Activated naive CD8-positive, alpha-beta T cell treated with anti-CD3 and anti-CD28 coated beads, Interleukin-2, amount 50 U/mL, for 24 hours (primary cell): ENCODE measurements around the gene LOXL4.

ENCODE experiments used
- ATAC-seq: fragments of 150-1000 bp; cut with Tn5 transposase; one replicate; pipeline ENCODE4 v1.10.0; 2021
- DNase-seq: peaks from one replicate; pipeline ENCODE4 v3.0.0; 2021
- H3K27ac Mint-ChIP-seq: one replicate; pipeline ENCODE4 v1.8.0; 2021; ENCODE audit warnings: mild to moderate bottlenecking, mixed read lengths
- H3K27me3 Mint-ChIP-seq: one replicate; pipeline ENCODE4 v1.8.0; 2021; ENCODE audit warnings: mixed read lengths
- H3K36me3 Mint-ChIP-seq: one replicate; pipeline ENCODE4 v1.8.0; 2021; ENCODE audit warnings: low read depth, mixed read lengths
- H3K4me1 Mint-ChIP-seq: one replicate; pipeline ENCODE4 v1.8.0; 2021; ENCODE audit warnings: mixed read lengths
- H3K4me3 Mint-ChIP-seq: one replicate; pipeline ENCODE4 v1.8.0; 2021; ENCODE audit warnings: mild to moderate bottlenecking, moderate library complexity, mixed read lengths
- H3K9me3 Mint-ChIP-seq: one replicate; pipeline ENCODE4 v1.8.0; 2021; ENCODE audit warnings: mixed read lengths

Gene LOXL4

DNA sequence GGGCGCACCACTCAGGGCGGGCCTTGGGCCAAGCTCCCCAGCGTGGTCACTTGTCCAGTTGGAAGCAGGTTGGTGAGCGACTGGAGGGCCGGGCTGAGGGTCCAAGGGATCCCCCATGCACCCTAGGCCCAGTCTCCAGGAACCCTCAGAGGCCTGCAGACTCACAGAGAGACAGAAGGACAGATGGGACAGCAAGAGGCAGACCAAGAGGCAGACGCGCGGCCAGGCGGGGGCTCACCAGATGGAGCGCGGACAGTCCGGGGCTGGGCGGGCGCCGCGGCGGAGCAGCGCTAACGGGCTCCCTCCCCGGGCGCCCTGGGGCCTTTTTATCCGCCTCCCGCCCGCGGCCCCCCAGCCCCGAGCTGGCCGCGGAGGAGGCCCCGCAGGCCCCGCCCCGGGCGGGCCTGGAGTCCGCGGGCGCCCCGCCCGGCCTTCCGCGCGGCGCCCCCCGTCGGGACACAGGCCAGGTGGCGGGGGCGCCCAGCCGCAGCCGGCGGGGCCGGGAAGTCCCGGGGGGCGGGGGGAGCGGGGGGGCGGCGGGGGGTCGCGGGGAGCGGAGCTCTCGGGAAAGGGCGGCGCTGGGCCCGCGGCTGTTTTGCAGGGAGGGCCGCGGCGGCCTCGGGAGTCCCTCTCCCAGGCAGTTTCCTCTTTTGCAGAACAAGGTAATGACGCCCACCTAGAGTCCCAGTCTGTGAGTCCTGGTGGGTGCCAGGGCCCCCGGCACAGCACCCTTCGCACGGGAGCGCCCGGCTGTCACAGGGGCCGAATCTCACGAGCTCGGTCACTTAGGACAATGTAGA is at the start of gene LOXL4:
TSS of gene LOXL4 (minus strand) at position 301 of the 800 bp plus-strand sequence. CDS start 5,175 bp downstream, outside the sequence.
- ATAC-seq: peak; percentile 44
- Mint-ChIP-seq H3K27me3 (peaks cover 27% of the 10 kb centered on the region), H3K4me3 (peak within 1 kb of the TSS; percentile 61), H3K27ac (no peak within 1 kb of the TSS), H3K9me3 (no peaks in the 10 kb centered on the region), H3K4me1 (no peaks in the 10 kb centered on the region), H3K36me3 (no peaks in the 10 kb centered on the region)
- no peak for DNase-seq

DNA sequence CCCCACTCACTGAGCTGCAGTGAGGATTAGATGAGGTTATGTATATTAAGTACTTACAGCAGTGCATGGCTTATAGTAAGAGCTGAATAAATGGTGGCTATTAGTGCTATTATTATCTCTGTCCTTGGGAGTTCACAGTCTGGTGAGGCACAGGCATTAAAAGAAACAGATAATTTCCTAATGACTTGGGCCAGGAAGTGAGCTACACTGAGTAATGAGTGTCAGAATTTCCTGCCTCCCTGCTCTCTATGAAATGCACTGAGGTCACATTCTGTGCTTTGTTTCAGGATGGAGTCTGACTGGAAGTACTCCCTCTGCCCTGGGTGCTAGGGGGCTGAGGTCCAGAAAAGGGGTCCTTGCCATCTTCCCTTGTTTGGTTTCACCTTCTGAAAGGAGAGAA is 48.7 kb upstream of the LOXL4 start:
- DNase-seq: no peak
- H3K9me3 Mint-ChIP-seq: no peaks in the 10 kb centered on the region
- no peak overlapping the region for H3K4me3 Mint-ChIP-seq
- ATAC-seq: no peak
- no peaks in the 10 kb centered on the region for H3K4me1 Mint-ChIP-seq
- peaks cover 13% of the 10 kb centered on the region for H3K27me3 Mint-ChIP-seq
- H3K36me3 Mint-ChIP-seq: no peaks in the 10 kb centered on the region
- no peak overlapping the region for H3K27ac Mint-ChIP-seq

DNA sequence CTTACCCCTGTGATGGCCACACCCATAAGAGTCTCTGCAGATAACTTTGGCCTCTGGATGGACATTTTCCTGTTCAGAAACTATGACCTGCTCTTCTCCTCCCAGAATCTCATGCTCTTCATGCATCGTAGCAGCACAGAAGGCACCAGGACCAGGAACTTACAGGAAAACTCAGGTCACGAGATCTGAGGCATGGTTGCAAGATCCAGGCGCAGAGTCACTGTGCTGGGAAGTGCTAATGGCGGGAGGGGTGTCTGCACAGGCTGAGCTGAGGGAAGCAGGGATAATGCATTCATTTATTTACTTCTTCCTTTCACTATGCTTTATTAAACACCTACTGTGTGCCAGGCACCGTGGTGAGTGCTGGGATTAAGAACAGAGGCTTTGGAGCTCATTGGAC is 48.2 kb upstream of the LOXL4 start:
- no peak for DNase-seq
- Mint-ChIP-seq H3K4me3 (no peak overlapping the region), H3K9me3 (no peaks in the 10 kb centered on the region), H3K27ac (no peak overlapping the region), H3K36me3 (no peaks in the 10 kb centered on the region), H3K4me1 (no peaks in the 10 kb centered on the region), H3K27me3 (peaks cover 13% of the 10 kb centered on the region)
- no peak for ATAC-seq

DNA sequence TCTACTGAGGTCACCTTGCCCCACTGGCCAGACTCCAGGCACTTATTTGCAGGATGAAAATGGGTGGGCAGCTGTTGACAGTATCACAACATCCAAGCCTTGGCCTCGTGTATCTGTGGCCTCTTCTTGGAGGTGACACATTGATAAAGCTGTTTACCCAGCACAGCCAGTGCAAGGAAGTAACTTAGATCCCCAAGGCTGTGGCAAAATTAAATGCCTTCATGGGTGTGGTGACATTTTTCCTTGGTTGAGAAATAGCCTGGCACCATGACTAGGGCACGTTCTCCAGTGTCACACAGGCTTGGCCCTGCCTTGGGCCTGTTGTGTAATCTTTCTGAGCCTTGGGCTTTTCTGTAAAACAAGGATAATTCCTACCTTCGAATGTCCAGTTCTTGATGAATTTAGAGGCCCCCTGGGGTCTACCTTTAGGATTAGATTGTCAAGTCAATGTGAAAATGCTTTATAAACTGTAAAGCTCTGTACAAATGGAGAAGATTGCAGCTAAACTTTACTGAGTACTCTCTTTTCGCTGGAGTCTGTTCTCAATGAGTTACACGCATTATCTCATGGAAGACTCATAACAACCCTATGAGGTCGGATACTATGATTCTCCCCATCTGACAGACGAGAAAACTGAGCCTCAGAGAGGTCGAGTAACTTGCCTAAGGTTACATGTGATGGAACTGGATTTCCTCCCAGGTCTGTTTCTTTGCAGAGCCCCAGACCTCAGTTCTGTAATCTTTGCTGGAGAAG is 46.7 kb upstream of the LOXL4 start:
- Mint-ChIP-seq H3K36me3 (no peaks in the 10 kb centered on the region), H3K4me3 (no peak overlapping the region), H3K27me3 (peaks cover 16% of the 10 kb centered on the region), H3K9me3 (no peaks in the 10 kb centered on the region), H3K27ac (no peak overlapping the region), H3K4me1 (peaks cover under 1% of the 10 kb centered on the region)
- ATAC-seq (no peak), DNase-seq (no peak)

DNA sequence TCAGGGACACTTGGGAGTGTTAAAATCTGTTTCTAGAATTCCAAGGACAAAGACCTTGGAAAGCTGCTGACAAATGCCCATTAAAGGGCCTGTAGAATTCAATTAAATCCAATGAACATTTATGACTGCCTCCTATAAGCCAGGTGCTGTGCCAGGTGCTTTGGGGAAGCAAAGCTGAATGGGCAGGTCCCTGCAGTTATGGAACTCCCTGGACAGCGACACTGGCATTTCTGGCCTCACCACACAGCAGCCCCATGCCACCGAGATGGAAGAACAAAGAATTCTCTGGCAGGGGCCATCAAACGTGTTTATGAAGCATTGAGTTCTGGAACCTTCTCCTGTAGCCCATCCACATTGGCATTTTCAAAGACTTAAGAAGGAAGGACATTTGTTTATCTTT is 45.6 kb upstream of the LOXL4 start:
- ATAC-seq (no peak), DNase-seq (no peak)
- Mint-ChIP-seq H3K36me3 (no peaks in the 10 kb centered on the region), H3K9me3 (no peaks in the 10 kb centered on the region), H3K4me1 (peaks cover 4% of the 10 kb centered on the region), H3K4me3 (no peak overlapping the region), H3K27ac (no peak overlapping the region), H3K27me3 (peaks cover 26% of the 10 kb centered on the region)

DNA sequence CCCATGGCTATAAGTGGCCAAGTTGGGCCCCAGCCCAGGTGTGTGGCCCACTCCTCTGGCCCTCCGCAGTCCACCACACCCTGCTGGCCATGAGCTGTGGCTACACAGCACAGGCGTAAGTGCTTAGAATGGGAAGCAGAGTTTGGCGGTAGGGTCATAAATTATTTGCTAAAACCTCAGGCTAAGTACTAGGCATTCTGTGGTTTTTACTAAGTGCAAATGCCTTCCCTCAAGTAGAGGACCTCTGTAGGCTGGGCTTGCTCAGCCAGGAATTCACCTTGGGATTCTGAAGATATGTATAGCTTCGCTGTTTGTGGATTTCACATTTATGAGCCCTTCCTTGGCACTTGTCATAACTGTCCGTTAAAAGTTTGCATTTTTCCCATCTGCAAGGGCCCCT is 44.8 kb upstream of the LOXL4 start:
- Mint-ChIP-seq H3K4me3 (no peak overlapping the region), H3K27ac (no peak overlapping the region), H3K4me1 (peaks cover 4% of the 10 kb centered on the region), H3K36me3 (no peaks in the 10 kb centered on the region), H3K9me3 (no peaks in the 10 kb centered on the region), H3K27me3 (peaks cover 29% of the 10 kb centered on the region)
- no peak for ATAC-seq
- DNase-seq: no peak

DNA sequence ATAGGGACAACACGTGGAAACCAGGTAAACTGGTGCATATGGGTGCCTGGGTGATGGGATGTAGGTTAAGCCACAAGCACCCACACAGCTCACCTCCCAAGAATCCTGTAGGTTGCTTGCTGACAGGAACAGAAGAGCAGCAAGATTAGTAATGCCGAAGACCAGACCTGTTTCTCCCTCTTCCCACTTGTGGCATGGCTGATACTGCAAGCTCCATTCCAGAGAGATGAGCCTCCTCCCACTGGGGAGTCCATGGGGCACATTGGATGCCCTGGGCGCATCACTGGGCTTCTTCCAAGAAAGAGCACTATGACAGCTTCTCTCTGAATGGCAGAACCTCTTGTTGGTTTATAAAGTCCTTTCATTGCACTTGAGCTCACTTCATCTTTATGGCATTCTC is 44.4 kb upstream of the LOXL4 start:
- DNase-seq (no peak), ATAC-seq (no peak)
- Mint-ChIP-seq H3K36me3 (no peaks in the 10 kb centered on the region), H3K27ac (no peak overlapping the region), H3K27me3 (peaks cover 29% of the 10 kb centered on the region), H3K9me3 (no peaks in the 10 kb centered on the region), H3K4me1 (peaks cover 4% of the 10 kb centered on the region), H3K4me3 (no peak overlapping the region)

DNA sequence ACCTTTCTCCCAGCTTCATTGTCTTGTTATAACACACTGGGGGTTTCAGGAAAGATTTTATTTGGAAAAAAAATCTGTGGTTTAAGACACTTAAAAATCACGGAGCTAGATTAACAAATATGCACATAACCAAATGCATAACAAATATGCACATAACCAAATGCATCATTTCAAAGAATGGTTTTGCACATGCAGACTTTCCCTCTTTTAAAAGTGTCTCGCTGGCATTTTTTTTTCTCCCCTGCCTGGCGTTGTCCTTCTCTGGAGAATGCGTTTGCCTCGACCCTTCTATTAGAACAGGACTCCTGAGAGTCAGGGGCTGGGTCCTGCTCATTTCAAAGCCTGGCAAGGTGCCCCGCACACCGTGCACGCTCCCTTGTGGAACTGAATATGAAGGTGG is 42.7 kb upstream of the LOXL4 start:
- Mint-ChIP-seq H3K27me3 (peaks cover 29% of the 10 kb centered on the region), H3K27ac (no peak overlapping the region), H3K4me3 (no peak overlapping the region), H3K9me3 (peaks cover 4% of the 10 kb centered on the region), H3K36me3 (no peaks in the 10 kb centered on the region), H3K4me1 (peaks cover 4% of the 10 kb centered on the region)
- ATAC-seq: no peak
- no peak for DNase-seq

DNA sequence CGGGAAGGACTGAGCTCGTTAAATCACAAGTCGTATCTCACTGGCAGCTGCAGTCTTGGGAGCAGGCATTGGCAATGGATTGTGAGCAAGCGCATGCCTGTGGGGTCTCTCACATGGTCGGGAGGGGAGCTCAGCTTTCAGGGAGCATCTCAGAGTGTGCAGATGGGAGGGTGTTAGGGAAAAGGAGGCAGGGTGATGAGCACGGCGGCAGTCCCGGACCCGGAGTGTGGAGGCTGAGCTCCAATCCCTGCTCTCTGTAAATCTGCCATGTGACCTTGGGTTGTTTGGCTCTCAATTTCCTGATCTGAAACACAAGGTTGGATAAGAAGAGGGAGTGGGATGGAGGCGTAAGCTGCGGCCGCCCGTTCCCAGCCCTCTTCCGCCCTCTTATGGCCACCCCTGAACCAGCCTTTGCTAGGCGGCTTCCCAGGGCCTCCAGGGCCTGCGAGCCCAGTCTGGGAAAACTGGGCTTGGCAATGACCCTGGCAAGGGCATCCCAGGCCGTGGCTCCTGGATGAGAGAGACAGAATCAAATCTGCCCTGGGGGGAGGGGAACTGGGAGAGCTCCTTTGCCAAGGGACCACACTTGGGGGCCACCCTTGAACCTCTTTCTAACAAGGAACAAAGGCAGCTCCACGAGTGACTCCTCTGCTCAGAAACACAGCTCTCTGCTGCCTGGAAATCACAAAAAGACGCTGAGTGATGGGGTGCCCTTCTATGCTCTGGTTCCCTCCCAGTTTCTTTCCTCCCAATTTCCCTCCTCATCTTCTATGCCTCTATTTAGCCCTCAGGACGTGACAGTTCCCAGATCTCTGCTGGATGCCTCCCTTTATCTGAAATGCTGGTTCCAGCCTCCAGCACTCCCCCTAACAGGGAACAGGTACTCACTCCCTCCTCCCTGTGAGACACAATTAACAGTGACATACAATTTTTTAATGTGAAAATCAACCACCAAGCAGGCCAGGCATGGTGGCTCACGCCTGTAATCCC is 41.7 kb upstream of the LOXL4 start:
- DNase-seq (peak; percentile 31), ATAC-seq (peak; percentile 34)
- Mint-ChIP-seq H3K4me3 (no peak overlapping the region), H3K9me3 (peaks cover 4% of the 10 kb centered on the region), H3K36me3 (no peaks in the 10 kb centered on the region), H3K4me1 (peaks cover 4% of the 10 kb centered on the region), H3K27ac (no peak overlapping the region), H3K27me3 (peaks cover 29% of the 10 kb centered on the region)

DNA sequence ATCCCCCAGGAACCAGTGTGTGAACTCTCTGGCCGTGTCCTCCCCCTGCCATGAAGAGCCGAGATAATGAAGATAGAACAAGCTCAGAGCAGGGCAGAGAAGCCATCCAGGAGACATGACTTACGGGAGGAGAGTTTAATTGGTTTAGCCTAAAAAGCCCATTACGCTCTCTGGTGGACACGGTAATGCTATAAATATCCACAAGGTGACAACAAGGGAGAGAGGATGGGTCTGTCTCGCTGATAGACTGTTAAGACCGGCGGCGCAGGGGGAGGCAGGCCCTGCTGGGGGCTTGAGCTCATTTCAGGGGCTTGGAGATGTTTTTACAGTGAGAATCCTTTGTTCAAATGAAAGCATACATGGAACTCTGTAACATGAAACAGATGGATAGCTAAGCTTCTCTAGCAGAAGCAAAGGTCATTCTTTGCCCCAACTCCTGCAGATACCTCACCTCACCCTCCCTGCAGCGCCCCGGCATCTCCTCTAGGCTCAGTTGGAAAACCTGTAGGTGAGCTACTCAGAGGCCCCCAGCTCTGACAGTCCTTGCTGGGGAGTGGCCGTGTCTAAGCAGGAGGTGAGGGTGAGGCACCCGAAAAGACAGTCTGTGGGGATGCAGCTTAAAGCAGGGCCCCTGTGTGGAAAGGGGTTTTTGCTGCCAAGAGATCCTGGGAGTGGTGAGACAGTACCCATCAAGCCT is 40.8 kb upstream of the LOXL4 start:
- H3K4me1 Mint-ChIP-seq: peaks cover 4% of the 10 kb centered on the region
- DNase-seq: no peak
- ATAC-seq: no peak
- H3K9me3 Mint-ChIP-seq: peaks cover 4% of the 10 kb centered on the region
- peaks cover 29% of the 10 kb centered on the region for H3K27me3 Mint-ChIP-seq
- no peaks in the 10 kb centered on the region for H3K36me3 Mint-ChIP-seq
- no peak overlapping the region for H3K4me3 Mint-ChIP-seq
- no peak overlapping the region for H3K27ac Mint-ChIP-seq

DNA sequence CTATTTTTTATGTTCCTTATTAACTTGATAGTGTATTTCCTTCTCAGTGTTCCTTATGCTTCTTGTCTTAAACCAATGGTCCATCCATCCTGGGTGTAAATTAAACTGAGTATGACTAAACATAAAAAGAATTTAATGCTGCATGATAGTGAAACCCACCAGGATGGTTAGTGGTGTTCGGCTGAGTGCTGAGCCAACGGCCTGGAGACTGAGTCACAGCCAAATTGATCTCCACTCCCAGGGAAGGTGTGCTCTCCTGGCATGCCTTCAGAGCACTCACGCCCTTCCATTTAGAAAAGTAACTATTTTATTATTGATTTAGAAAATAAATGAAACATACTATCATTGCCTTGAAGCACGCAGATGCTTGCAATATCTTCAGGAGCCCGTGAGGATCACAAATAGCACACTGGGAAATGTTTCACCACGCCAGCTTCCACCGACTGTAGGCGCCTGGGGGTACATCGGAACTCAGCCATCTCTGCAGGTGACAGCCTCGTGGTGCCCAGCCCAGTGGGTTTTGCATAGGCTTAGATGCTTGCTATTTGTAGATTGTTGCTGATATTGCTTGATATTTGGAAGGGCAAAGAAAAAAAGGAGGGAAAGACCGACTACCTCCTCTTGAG is 40.0 kb upstream of the LOXL4 start:
- DNase-seq: no peak
- Mint-ChIP-seq H3K4me3 (no peak overlapping the region), H3K36me3 (no peaks in the 10 kb centered on the region), H3K27me3 (peaks cover 25% of the 10 kb centered on the region), H3K4me1 (peaks cover 4% of the 10 kb centered on the region), H3K27ac (no peak overlapping the region), H3K9me3 (peaks cover 4% of the 10 kb centered on the region)
- ATAC-seq: no peak

DNA sequence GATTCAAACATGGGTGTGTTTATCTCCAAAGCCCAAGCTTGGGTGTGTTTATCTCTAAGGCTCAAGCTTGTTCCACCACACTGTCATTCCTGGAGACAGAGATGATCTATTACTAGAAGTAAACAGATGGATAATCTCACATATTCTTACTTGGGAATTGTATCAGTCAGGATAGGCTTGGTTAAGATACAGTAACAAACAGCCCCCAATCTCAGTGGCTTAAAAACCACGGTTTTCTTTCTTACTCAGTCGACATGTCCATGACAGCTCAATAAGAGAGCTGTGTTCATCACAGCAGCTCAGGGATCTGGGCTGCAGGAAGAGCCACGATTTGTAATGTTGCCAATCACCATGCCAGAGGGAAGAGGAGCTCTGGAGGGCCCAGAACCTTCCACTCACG is 38.5 kb upstream of the LOXL4 start:
- H3K4me3 Mint-ChIP-seq: no peak overlapping the region
- no peaks in the 10 kb centered on the region for H3K36me3 Mint-ChIP-seq
- peaks cover 16% of the 10 kb centered on the region for H3K27me3 Mint-ChIP-seq
- peaks cover 4% of the 10 kb centered on the region for H3K9me3 Mint-ChIP-seq
- ATAC-seq (no peak), DNase-seq (no peak)
- no peak overlapping the region for H3K27ac Mint-ChIP-seq
- H3K4me1 Mint-ChIP-seq: peaks cover 4% of the 10 kb centered on the region

DNA sequence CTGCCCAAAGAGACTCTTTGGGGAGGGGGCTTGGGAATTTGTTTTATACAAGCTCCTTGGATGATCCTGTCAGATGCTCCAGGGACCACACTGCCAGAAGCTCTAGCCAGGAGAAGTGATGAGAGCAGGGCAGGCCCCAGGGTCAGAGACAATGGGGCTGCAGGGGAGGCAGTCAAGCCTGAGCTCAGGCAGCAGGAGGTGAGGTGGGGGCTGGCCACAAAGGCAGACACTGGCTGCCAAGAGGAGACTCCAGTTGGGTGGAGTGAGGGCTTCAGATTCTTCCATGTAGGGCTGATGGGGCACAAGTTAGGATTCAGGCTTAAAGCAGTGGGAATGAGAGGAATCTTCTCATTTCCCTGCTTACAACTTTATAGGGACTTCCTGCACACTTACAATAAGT is 35.6 kb upstream of the LOXL4 start:
- H3K27me3 Mint-ChIP-seq: peaks cover 8% of the 10 kb centered on the region
- H3K4me1 Mint-ChIP-seq: no peaks in the 10 kb centered on the region
- ATAC-seq (no peak), DNase-seq (no peak)
- no peaks in the 10 kb centered on the region for H3K36me3 Mint-ChIP-seq
- peaks cover 4% of the 10 kb centered on the region for H3K9me3 Mint-ChIP-seq
- H3K27ac Mint-ChIP-seq: no peak overlapping the region
- no peak overlapping the region for H3K4me3 Mint-ChIP-seq
